Measurements from ENCODE around the gene SBF2.
"Not testable (repeated sequence)": the region's sequence is repeated elsewhere in the genome, so short reads cannot be mapped to it uniquely, and the experiment has no call there.

GRCh38 chr11:10133251-10133650, 160.8 kb downstream of the SBF2 start:
- not testable (repeated sequence) for TF ChIP-seq ESRRA (IDR thresholded peaks at IDR 0.05; ENCODE audit: borderline replicate concordance, low read depth); TEAD4 (IDR thresholded peaks at IDR 0.05; ENCODE audit: low read length); TEAD4 (CRISPR knock-in tag; IDR thresholded peaks at IDR 0.05; ENCODE audit: borderline replicate concordance); ZNF274 (IDR thresholded peaks at IDR 0.05; ENCODE audit: borderline replicate concordance, low read depth, low read length); ZNF551 (CRISPR knock-in tag; IDR thresholded peaks at IDR 0.05)
- TF ChIP-seq, protein P1, sequence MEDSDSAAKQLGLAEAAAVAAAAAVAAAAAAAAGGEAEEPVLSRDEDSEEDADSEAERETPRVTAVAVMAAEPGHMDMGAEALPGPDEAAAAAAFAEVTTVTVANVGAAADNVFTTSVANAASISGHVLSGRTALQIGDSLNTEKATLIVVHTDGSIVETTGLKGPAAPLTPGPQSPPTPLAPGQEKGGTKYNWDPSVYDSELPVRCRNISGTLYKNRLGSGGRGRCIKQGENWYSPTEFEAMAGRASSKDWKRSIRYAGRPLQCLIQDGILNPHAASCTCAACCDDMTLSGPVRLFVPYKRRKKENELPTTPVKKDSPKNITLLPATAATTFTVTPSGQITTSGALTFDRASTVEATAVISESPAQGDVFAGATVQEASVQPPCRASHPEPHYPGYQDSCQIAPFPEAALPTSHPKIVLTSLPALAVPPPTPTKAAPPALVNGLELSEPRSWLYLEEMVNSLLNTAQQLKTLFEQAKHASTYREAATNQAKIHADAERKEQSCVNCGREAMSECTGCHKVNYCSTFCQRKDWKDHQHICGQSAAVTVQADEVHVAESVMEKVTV (CRISPR knock-in tag; IDR thresholded peaks at IDR 0.05): not testable (repeated sequence)
- TF ChIP-seq, protein P2, sequence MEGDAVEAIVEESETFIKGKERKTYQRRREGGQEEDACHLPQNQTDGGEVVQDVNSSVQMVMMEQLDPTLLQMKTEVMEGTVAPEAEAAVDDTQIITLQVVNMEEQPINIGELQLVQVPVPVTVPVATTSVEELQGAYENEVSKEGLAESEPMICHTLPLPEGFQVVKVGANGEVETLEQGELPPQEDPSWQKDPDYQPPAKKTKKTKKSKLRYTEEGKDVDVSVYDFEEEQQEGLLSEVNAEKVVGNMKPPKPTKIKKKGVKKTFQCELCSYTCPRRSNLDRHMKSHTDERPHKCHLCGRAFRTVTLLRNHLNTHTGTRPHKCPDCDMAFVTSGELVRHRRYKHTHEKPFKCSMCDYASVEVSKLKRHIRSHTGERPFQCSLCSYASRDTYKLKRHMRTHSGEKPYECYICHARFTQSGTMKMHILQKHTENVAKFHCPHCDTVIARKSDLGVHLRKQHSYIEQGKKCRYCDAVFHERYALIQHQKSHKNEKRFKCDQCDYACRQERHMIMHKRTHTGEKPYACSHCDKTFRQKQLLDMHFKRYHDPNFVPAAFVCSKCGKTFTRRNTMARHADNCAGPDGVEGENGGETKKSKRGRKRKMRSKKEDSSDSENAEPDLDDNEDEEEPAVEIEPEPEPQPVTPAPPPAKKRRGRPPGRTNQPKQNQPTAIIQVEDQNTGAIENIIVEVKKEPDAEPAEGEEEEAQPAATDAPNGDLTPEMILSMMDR (IDR thresholded peaks at IDR 0.05 in 2 of 3, conservative IDR thresholded peaks at IDR 0.05 in 1 of 3; ENCODE audit: insufficient read depth in 2 of 3, low read depth in 1 of 3, low read length in 3 of 3): not testable (repeated sequence)
